ENCODE measurements around the gene ZDHHC4.

- TF ChIP-seq, protein P1, sequence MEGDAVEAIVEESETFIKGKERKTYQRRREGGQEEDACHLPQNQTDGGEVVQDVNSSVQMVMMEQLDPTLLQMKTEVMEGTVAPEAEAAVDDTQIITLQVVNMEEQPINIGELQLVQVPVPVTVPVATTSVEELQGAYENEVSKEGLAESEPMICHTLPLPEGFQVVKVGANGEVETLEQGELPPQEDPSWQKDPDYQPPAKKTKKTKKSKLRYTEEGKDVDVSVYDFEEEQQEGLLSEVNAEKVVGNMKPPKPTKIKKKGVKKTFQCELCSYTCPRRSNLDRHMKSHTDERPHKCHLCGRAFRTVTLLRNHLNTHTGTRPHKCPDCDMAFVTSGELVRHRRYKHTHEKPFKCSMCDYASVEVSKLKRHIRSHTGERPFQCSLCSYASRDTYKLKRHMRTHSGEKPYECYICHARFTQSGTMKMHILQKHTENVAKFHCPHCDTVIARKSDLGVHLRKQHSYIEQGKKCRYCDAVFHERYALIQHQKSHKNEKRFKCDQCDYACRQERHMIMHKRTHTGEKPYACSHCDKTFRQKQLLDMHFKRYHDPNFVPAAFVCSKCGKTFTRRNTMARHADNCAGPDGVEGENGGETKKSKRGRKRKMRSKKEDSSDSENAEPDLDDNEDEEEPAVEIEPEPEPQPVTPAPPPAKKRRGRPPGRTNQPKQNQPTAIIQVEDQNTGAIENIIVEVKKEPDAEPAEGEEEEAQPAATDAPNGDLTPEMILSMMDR (IDR thresholded peaks at IDR 0.05) = peak in 1 of 6 experiments; percentile 35
- TF ChIP-seq POLR2A (IDR thresholded peaks at IDR 0.05) = no peak
Measured at GRCh38 chr7:6579446-6579845, 2.2 kb downstream of the ZDHHC4 start.
